GM18505 (cell line): Measurements from ENCODE around the gene FBXO45.
"Not testable (repeated sequence)": the region's sequence is repeated elsewhere in the genome, so short reads cannot be mapped to it uniquely, and the experiment has no call there.

Source experiments
- ATAC-seq: cut with Tn5 transposase; IDR thresholded peaks from one replicate; pipeline ENCODE4 v1.9.1; 2021; ENCODE audit not compliant: unreplicated experiment
- POLR2A ChIP-seq: IDR thresholded peaks from 4 replicates; pipeline ENCODE4 v1.6.1; 2011; ENCODE audit warnings: borderline replicate concordance; ENCODE audit not compliant: insufficient read depth, insufficient read length; ENCODE audit errors: extremely low read depth

FBXO45 gene

GRCh38 chr3:196599734-196600128 lies 31.3 kb downstream of the FBXO45 start:
- TF ChIP-seq POLR2A: no peak
- ATAC-seq: no peak

DNA sequence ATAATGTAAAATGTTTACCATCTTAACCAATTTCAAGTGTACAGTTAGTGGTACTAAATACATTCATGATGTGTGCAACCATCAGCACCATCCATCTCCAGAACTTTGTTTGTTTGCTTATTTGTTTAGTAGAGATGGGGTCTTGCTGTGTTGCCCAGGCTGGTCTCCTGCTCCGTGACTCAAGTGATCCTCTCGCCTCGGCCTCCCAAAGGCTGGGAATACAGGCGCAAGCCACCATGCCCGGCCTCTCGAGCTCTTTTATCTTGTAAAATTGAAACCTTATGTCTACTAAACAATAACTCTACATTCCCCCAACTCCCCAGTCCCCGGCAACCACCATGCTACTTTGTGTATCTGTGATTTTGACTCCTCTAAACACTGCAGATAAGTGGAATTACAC lies 31.9 kb downstream of the FBXO45 start:
- no peak for TF ChIP-seq POLR2A
- no peak for ATAC-seq

DNA sequence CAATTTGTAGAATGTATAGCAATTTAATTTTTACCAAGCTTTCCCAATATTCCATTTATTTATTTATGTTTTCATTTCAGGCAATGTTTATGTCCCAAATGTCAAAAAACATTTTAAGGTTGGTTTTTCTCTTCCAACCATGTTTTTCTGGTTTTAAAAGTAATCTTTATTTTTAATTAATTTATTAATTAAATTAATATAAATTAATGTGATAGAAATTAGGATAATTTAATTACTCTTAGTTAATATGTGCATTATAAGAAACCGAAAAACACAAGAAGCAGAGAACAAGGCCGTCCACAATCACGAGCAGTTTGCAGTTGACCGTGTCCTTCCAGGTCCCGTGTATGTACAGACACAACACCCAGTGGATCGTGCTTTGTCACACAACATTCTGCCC lies 34.2 kb downstream of the FBXO45 start:
- no peak for ATAC-seq
- no peak for TF ChIP-seq POLR2A

- ATAC-seq: no peak
- no peak for TF ChIP-seq POLR2A
Observed at GRCh38 chr3:196603683-196604082, 35.2 kb downstream of the FBXO45 start.

DNA sequence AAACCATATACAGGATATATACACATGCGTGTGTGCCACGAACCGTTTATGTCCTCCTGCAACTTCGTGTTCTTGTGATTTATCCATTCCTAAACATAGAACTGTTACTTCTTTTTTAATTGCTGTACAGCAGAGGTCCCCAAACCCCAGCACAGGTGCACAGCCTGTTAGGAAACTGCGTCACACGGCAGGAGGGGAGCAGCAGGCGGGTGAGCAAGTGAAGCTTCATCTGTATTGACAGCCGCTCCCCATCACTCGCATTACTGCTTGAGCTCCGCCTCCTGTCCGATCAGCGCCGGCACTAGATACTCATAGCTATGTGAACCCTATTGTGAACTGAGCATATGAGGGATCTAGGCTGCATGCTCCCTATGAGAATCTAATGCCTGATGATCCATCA lies 36.1 kb downstream of the FBXO45 start:
- ATAC-seq: no peak
- TF ChIP-seq POLR2A: no peak

DNA sequence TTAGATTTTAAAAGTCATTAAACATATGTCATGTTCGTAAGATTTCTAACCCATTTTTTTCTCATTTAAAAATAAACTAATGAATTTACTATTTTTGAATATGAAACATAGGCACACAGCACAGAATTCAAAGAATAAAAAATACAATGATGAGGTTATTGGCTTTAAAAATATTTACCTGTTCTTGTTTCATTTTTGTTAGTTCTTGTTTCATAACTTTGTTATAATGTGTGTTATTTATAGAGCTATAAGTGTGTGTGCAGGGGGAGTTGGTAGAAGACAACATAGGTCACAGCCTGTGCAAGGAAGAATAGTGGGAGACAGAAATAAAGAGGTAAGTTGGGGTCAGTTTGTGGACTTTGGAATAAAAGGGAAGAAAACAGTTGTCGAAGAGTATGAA lies 40.2 kb downstream of the FBXO45 start:
- ATAC-seq: no peak
- TF ChIP-seq POLR2A: no peak

DNA sequence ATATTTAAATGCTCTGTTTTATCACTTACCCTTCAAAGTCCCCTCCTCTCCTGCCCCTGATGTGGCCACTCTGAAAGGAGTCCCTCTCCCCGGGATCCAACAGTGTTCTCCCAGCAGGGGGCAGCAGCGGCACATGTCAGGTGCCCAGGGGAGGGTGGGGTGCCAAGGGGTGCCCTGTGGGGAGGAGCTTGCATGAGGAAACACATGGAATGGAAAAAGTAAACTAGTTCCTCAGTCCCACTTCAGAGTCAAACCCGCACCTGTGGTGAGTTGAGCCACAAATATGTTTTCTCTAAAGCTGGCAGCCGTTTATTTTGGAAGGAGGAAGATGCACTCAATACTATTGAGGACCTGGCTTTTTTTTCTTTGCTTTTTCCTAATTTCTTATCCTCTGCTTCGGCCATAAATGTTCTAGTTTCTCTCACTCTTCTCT lies 40.9 kb downstream of the FBXO45 start:
- ATAC-seq: peak; percentile 80
- TF ChIP-seq POLR2A: no peak

DNA sequence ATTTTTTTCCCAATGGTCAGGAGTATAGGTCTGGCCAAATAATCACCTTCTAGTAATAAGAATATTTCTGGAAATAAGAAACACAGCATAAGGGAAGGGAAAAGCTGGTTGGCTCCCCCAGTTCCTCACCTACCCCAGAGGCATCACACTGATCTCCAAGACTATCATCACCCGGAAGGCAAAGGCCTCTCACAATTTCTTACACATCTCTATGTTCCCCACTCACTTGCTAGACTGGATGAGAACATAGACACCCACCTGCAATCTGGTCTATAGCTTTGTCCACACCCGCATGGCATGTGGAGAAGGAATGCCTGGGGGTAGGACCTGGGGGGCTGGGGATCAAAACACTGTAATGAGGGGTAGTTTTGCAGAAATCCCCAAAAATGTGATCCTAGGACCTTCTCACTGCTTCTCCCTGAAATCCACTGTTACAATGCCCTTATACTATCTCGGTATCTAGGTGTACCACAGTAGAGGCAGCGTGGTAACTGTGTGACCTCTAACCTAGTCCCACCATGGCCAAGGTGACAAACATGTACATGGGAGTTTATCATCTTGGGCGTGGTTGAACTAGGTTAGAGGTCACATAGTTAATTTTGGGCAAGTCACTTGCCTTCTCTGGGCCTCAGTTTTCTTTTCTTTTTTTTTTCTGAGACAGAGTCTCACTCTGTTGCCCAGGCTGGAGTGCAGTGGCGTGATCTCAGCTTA lies 41.5 kb downstream of the FBXO45 start:
- ATAC-seq: no peak
- TF ChIP-seq POLR2A: no peak

DNA sequence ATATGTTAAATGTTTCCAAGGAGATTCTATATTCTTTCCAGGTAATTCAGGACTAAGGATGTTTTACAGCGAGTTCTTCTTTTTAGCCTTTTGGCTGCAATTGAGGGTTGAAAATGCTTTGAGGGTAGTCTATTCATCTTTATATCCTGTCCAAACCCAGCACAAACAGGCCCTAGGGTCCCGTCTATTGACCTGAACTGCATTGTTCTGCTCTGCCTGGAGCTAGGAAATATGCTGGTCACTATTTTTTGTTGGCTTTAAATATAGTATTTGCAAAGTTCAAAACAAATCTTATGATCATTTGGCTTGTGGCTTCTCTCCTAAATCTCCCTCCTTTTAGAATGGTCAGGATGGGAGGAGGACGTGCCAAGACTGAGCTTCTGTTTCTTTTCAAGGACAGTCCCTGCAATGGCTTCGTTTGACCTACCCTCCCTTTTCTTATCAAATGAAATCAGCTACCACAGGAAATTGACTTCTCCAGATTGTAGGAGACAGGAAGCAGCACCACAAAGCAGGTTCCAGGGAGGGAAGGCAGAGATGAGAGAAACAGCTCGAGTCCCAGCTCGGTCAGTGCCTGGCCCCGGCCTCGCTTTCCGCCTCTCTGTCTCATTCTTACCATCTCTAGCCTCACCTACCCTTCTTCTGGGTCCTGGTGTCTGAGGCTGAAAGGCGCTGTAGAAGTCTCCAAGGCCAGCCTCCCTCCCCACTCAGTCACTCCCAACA lies 43.5 kb downstream of the FBXO45 start:
- no peak for TF ChIP-seq POLR2A
- no peak for ATAC-seq

DNA sequence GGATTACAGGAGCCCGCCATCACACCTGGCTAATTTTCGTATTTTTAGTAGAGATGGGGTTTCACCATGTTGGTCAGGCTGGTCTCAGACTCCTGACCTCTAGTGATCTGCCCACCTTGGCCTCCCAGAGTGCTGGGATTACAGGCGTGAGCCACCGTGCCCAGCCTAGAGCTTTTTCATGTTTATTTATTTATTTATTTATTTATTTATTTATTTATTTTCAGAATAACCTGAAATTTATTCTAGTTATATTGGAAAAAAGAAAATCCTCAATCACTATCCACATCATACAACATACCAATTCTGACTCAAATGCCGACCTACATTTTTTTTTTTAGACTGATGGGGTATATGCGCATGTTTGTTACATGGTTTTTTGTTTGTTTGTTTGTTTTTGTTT lies 46.8 kb downstream of the FBXO45 start:
- ATAC-seq: not testable (repeated sequence)

GRCh38 chr3:196617256-196617655 lies 48.8 kb downstream of the FBXO45 start:
- no peak for TF ChIP-seq POLR2A
- no peak for ATAC-seq

GRCh38 chr3:196619223-196619622 lies 50.8 kb downstream of the FBXO45 start:
- no peak for TF ChIP-seq POLR2A
- no peak for ATAC-seq

GRCh38 chr3:196619627-196620026 lies 51.2 kb downstream of the FBXO45 start:
- not testable (repeated sequence) for ATAC-seq

DNA sequence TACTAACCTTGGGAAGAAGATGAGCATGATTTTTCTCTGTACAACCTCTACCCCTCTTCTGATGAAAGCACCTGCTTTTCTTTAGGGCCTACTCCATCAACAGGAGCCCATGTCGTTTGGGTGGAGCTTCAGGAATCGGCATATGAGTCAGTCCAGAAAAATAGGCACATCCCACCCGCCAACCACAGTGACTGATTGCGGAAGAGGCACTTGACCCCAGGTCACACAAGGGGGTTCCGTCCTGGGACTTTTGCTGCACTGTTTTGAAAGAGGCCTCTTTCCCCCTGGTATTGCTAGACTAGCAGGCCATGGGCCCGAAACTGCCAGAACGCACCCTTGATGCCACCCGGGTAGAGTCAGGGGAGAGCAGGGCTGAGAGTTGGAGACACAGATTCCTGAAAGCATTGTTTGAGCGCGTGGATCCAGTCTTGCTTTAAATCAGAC lies 51.7 kb downstream of the FBXO45 start:
- no peak for ATAC-seq
- TF ChIP-seq POLR2A: no peak
